Measurements from ENCODE around the gene CCK.

DNA sequence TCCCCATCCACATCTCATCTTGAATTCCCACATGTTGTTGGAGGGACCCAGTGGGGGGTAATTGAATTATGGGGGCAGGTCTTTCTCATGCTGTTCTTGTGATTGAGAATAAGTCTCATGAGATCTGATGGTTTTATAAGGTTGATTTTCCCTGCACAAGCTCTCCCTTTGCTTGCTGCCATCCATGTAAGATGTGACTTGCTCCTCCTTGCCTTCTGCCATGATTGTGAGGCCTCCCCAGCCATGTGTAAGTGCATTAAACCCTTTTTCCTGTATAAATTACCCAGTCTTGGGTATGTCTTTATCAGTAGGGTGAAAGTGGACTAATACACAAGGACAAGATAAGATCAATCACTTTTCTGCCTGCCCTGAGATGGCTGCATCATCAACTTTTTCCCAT is 5.8 kb upstream of the CCK start:
- TF ChIP-seq, protein P1, sequence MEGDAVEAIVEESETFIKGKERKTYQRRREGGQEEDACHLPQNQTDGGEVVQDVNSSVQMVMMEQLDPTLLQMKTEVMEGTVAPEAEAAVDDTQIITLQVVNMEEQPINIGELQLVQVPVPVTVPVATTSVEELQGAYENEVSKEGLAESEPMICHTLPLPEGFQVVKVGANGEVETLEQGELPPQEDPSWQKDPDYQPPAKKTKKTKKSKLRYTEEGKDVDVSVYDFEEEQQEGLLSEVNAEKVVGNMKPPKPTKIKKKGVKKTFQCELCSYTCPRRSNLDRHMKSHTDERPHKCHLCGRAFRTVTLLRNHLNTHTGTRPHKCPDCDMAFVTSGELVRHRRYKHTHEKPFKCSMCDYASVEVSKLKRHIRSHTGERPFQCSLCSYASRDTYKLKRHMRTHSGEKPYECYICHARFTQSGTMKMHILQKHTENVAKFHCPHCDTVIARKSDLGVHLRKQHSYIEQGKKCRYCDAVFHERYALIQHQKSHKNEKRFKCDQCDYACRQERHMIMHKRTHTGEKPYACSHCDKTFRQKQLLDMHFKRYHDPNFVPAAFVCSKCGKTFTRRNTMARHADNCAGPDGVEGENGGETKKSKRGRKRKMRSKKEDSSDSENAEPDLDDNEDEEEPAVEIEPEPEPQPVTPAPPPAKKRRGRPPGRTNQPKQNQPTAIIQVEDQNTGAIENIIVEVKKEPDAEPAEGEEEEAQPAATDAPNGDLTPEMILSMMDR (IDR thresholded peaks at IDR 0.05) = no peak
- TF ChIP-seq POLR2AphosphoS5 (IDR thresholded peaks at IDR 0.05) (no peak), POLR2A (IDR thresholded peaks at IDR 0.05) (no peak)

Data from sigmoid colon (tissue), 4 donors.